ENCODE results near the gene COPS2. TPM values are rescaled to one million over a fixed set of nuclear protein-coding genes. Genes with fewer than 3 reads are reported as not detected.

COPS2 gene
- total RNA-seq, 1 experiment from 2014 or later, result 88.3 TPM

GRCh38 chr15:49152552-49153312 lies 2.7 kb downstream of the COPS2 start:
- H2BK120ac ChIP-seq (ENCODE audit: low read depth, low read length, poor library complexity, severe bottlenecking), result no peak overlapping the region
- no peaks in the 10 kb centered on the region for H3K27me3 Mint-ChIP-seq (ENCODE audit: low read depth)
- TF ChIP-seq CTCF (conservative IDR thresholded peaks at IDR 0.05), result no peak
- no peaks in the 10 kb centered on the region for H4K20me1 ChIP-seq (ENCODE audit: control insufficient read depth, insufficient read depth, insufficient read length)
- H3K9me3 ChIP-seq (ENCODE audit: control insufficient read depth, low read depth, low read length), result no peaks in the 10 kb centered on the region
- no peak for DNase-seq
- H3K27ac ChIP-seq (ENCODE audit: insufficient read length, low read depth, low read length), result no peak overlapping the region
- H2BK5ac ChIP-seq (ENCODE audit: insufficient read length, low read length), result no peak overlapping the region
- peaks cover 2% of the 10 kb centered on the region for H3K23me2 ChIP-seq (ENCODE audit: insufficient read length, low read depth, low read length, poor library complexity, severe bottlenecking)
- no peak overlapping the region for H3K4ac ChIP-seq (ENCODE audit: low read depth, low read length)
- no peaks in the 10 kb centered on the region for H3K27me3 ChIP-seq (ENCODE audit: insufficient read depth, low read length)
- no peak overlapping the region for H2AFZ ChIP-seq (ENCODE audit: low read length)
- peaks cover 0 to 3% (median 0%) of the 10 kb centered on the region in 3 experiments; a peak in 1 of 7 replicates for H3K36me3 Mint-ChIP-seq (ENCODE audit: insufficient read depth in 1 of 3, low read depth in 3 of 3)
- H3K23ac ChIP-seq (ENCODE audit: insufficient read length, low read depth, low read length), result no peak overlapping the region
- H3K4me1 ChIP-seq (ENCODE audit: insufficient read depth, low read length), result no peaks in the 10 kb centered on the region; the same call in 1 of the 2 replicates
- H3K79me2 ChIP-seq (ENCODE audit: insufficient read depth, low read length), result peaks cover 37% of the 10 kb centered on the region
- H4K91ac ChIP-seq (ENCODE audit: insufficient read length, low read depth, low read length), result no peak overlapping the region
- H4K5ac ChIP-seq (ENCODE audit: insufficient read length, low read depth, low read length), result no peak overlapping the region
- no peak overlapping the region for H3K4me2 ChIP-seq (ENCODE audit: insufficient read depth, insufficient read length, low read length)
- H3K79me1 ChIP-seq (ENCODE audit: insufficient read depth, low read depth, low read length, poor library complexity, severe bottlenecking), result no peaks in the 10 kb centered on the region
- no peak overlapping the region for H3K27ac Mint-ChIP-seq
- no peak overlapping the region for H2BK15ac ChIP-seq (ENCODE audit: low read depth, low read length)
- H3T11ph ChIP-seq (ENCODE audit: low read length), result no peak overlapping the region
- H3K14ac ChIP-seq (ENCODE audit: insufficient read depth, low read length), result no peak overlapping the region
- no peak overlapping the region for H4K8ac ChIP-seq (replicated peaks; ENCODE audit: insufficient read length, low read depth, low read length)
- H2AK5ac ChIP-seq (ENCODE audit: insufficient read length, low read length), result no peak overlapping the region
- WGBS (ENCODE audit: extremely low coverage, insufficient read length, low lambda C conversion rate), result no CpG with 5 or more reads among the region's 9 CpGs
- no peaks in the 10 kb centered on the region for H3K9me3 Mint-ChIP-seq
- H3K4me3 Mint-ChIP-seq, result peak overlapping the region; percentile 40 to 99; a peak in 2 of 5 replicates
- peaks cover 30 to 34% of the 10 kb centered on the region in 2 experiments for H3K4me1 Mint-ChIP-seq
- no peak overlapping the region for H2BK12ac ChIP-seq (ENCODE audit: insufficient read length, low read depth, low read length)
- no peak overlapping the region for H3K18ac ChIP-seq (ENCODE audit: insufficient read length, low read depth, low read length)
- no peak overlapping the region for H3K56ac ChIP-seq (ENCODE audit: insufficient read length, low read depth, low read length)
- H2BK20ac ChIP-seq (ENCODE audit: low read depth, low read length, poor library complexity, severe bottlenecking), result no peak overlapping the region
- no peak overlapping the region for H3K9ac ChIP-seq (ENCODE audit: extremely low read depth, insufficient read length, low read length)

Data from H9 (cell line).